Stimulated activated CD4-positive, alpha-beta T cell treated with anti-CD3 and anti-CD28 coated beads, Interleukin-4, amount 100 ng/mL, for 4 hours (primary cell): ENCODE measurements around the gene CKMT2.
A peak's percentile ranks its signal among the peaks of the same experiment; 100 is the strongest.

Experiments used
- DNase-seq, 2 experiments: peaks; one replicate each; pipeline ENCODE4 v3.0.0-alpha.2; 2020

CKMT2 gene

DNA sequence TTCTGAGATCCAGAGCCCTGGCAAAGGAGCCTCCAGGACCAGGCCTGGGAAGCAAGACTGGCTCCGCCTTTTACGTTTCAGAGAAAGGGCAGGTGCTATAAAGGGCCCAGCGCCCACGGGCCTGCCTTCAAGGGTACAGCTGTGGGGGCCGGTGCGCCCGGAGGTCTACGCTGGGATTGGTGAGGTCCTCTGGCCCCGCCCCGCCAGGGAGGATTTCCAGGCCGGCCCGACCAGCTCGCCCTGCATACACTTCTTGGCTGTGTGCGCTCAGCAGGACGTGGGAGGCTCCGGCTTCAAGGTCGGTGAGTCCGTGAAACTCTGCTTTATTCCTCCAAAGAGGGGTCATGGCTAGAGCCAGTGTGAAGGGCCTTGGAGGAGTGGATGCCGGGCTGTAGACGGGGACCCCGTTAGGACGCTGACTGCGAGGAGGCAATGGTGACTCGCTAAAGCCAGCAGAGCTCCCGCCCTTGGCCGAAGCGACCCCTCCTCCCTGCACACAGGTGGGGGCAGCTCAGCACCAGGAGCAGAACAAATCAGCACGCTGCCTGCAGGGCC lies at the start of gene CKMT2:
Gene CKMT2, plus strand, starts transcription at position 243 of the 555 bp plus-strand sequence. CDS start 17,811 bp downstream, outside the sequence.
- no peak for DNase-seq

DNA sequence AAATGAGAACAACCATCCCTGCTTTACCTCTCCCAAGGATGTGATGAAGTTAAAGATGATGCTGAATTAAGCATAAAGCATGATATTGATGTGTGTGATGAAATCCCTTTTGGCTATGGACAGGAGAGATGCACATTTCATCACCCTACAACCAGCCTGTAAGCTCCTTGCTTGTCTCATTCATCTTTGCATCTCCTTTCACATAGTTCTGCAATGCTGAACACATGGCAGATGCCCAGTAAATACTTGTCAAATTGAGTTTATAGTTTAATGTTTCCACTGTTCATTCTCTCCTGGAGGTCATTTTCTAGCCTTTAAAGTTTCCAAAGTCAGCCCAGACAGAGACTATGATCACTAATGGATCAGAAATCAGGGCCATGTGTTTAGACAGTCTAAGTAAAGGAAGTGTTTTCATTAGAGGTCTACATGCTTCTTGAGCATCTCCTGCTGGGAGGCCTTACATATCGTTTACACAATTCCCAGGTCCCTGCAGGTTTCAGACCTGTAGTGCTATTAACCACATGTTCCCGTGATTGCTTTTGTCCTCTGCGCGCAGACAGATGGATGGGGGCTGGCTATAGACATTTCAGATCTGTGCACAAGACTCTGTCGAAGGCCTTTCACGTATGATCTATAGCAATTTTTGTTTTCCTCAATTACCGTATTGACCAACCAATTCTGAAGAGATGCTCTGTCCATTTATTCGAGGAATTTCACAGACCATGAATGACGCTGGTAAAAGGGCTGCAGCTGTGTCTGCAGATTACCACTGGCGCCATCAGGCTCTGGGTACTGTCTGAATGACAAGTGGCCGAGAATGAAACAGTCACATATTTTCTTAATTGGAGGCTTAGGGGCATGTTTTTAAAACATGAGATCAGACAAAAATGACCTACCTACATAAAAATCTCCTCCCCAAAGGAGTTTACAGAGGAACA lies 49.0 kb upstream of the CKMT2 start:
- no peak for DNase-seq

GRCh38 chr5:81184749-81185110 lies 48.4 kb upstream of the CKMT2 start:
- DNase-seq: no peak

DNA sequence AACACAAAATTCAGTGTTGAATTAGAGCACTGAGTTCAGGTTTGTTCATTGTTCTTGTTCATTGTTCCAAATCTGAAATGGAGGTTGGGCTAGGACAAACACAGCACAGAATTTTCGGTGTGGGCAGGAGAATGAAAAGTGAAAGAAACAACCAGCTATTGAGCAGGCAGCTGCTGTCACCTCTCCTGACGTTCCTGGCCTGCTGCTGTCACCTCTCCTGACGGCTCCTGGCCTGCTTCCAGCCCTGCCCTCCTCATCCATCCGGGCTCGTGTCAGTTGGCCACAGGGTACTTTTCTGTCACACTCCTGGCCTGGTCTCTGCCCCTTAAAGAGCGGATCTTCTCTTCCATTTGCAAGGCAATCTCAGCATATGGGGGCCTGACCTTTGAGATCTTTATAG lies 45.2 kb upstream of the CKMT2 start:
- DNase-seq: no peak

GRCh38 chr5:81188962-81189361 lies 44.2 kb upstream of the CKMT2 start:
- no peak for DNase-seq

DNA sequence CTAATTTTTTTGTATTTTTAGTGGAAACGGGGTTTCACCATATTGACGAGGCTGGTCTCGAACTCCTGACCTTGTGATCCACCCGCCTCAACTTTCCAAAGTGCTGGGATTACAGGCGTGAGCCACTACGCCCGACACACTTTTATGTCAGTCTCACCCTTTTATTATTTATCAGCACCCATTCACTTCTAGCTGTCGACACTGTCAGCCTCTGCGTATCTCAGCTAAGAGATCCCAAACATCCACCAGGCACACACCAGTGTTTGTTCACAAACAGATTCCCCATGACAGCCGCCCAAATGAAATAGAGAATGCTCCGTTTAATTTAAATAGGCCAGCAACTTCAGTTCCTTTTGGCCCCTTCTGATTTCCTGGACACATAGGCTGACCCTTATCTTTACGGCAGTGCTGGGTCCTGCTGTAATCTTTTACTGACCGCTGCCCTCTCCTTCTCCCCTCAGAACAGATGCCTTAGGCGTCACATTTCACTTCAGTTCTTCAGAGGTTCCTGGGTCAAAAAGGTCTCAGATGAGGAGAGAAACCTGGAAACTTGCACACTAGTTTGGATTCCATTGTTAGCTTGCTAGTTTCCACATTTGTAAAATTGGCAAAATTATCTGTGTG lies 43.1 kb upstream of the CKMT2 start:
- DNase-seq: no peak

GRCh38 chr5:81191726-81192372 lies 41.3 kb upstream of the CKMT2 start:
- DNase-seq: no peak

- no peak for DNase-seq
Measured at GRCh38 chr5:81192373-81192750, 40.8 kb upstream of the CKMT2 start.

- DNase-seq: peak; percentile 67 to 81
Measured at GRCh38 chr5:81194633-81195334, 38.3 kb upstream of the CKMT2 start.

DNA sequence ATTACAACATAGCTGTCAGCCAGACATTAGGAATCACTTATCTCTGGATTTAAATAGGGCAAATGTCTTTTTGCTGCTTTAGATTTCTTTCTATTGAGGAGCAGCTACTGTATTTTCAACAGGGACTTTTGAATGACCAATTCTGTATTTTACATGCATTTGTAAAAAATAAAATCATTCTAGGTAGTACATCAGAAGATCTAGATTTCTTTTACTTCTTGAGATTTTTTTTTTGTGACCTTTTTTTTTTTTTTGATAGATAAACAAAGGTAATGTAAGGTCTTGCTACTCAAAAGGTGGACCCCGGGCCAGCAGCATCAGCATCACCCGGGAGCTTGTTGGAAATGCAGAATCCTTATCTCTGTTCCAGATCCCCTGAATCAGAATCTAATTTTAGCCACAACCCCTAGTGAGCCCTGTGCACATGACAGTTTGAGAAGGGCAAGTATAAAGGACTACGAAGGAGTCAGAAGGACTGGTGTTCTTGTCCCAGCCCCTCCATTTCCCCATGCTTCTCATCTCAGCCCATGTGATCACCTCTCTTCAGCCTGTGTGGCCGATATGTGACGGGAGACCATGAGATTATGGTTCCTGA lies 37.7 kb upstream of the CKMT2 start:
- no peak for DNase-seq

- DNase-seq: no peak
Measured at GRCh38 chr5:81202655-81203054, 30.5 kb upstream of the CKMT2 start.

GRCh38 chr5:81203729-81204128 lies 29.4 kb upstream of the CKMT2 start:
- no peak for DNase-seq

DNA sequence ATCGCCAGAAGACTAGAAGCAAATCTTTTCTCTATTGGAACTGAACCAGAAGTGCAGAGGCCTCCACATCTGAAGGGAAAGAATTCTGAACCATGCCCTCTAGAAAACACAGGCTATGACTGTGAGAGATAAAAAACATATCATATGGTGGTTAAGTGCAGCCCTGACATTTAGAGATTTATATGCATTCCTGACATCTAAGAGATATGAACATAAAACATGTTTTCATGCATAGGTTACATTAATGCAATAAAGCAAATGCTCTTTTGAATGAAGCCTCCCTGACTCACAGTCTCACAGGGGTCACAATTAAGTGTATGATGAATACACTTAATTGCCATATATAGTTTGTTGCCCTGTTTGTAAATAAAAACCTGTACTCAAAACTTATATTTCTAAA lies 28.9 kb upstream of the CKMT2 start:
- DNase-seq: no peak

DNA sequence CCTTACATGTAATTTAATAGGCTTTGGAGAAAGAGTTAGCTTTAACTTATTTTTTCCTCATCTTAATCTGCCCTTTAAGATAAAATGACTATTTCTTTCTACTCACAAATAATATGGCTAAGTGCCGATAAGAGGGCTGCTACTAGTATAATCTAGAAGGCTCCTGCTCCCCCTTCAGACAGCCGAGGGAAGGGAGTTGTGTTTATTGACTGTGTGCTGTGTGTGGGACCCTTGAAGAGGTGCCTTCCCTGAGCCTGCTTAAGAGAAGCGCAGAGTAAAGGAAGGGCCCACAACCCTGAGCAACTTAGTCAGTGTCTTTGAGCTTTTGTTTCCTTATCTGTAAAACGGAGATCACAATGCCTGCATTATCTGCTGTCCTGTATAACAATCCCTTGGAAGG lies 28.1 kb upstream of the CKMT2 start:
- DNase-seq: no peak

- DNase-seq: no peak
Measured at GRCh38 chr5:81207009-81207408, 26.1 kb upstream of the CKMT2 start.

DNA sequence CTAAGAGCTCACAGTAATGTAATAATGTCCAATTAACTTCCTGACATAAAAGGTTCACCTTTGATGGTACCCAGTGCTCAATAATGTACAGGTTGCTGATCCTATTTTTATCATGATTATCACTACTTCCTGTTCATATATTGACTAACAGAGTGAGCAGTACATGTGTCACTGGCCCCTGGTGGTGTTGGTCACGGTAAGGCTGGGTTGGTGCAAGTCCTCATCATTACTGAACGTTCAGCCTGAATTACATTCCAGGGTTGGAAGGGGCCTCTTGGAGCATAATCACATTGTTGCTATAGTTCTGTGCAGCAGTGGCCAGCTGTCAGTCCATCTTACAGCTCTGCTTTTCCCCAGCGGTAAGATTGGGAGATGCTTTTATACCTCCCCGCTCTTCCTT lies 24.2 kb upstream of the CKMT2 start:
- no peak for DNase-seq

- no peak for DNase-seq
Measured at GRCh38 chr5:81209386-81209785, 23.7 kb upstream of the CKMT2 start.

DNA sequence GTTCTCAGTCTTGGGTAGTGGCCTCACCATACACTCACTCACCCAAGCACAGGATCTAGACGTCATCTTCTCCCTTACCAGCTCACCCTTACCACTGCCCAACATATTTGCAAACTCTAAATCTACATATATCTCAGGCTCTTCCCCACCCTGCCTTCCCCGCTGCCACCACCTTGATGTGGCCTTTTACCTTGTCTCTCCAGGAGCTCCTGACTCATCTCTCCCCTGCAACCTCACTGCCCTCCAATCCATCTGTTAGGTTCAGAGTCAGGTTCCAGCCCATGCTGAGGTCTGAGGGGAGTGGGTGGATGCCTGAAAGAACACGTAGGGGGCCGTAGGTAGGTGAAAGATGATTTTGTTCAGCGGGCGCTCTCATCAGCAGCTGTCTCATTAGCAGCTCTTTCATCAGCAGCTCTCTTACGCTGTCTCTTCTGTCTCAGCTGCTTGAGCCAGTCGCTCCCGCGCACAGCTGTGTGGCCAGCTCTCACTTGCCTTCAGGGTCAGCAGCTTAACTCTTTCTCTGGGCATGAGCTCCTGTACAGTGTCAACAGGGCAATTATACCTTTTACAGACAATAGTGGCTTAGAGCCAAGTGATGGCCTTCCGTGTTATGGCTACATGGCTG lies 23.1 kb upstream of the CKMT2 start:
- DNase-seq: no peak

GRCh38 chr5:81212211-81212751 lies 20.8 kb upstream of the CKMT2 start:
- no peak for DNase-seq

DNA sequence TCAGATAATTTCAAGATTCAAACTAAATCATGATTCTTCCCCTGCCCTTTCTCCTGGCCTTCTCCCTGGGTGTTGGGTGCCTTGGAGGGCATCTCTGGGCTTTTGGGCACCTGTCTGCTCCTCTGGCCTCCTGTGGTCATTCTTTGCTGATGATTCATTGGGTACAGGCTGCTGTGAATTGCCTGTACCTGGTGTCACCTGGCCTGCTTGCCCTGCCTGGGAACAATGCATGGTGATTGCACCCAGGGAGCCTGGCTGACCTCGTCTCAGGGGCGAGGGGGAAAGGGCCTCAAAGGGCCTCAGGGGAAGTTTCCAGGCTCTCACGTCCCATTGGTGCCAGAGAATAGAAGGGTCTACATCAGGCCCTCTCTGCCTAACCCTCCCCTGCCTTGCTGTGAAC lies 20.1 kb upstream of the CKMT2 start:
- no peak for DNase-seq

- no peak for DNase-seq
Measured at GRCh38 chr5:81214848-81215247, 18.3 kb upstream of the CKMT2 start.

DNA sequence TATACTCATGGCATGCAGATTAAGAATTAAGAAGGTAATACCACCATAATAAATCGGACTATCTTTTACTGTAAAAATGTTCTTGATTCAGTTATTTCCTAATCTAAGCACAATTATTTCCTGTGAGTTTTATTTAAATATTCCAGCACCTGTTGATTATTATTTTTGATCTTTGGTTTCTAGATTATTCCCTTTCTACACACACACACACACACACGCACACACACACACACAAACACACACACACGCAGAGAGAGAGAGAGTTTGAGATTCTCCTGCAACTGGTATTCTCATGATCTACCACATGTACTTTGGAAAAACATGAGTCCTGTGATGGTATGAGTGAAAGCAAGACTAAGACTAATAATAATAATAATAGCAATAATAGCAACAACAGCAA lies 17.0 kb upstream of the CKMT2 start:
- DNase-seq: no peak
